K562 treated with DMSO at 1 percent for 24 hours (cell line): ENCODE data around the gene CENPL. TPM values are rescaled to one million over a fixed set of nuclear protein-coding genes. Genes with fewer than 3 reads are reported as not detected.

Experiments
- total RNA-seq: library from RNA; unstranded; fragments of 300-600 nt; gene quantifications from 2 replicates; pipeline ENCODE4 v1.2.3, GENCODE V29; 2022; ENCODE audit warnings: low read depth; ENCODE audit not compliant: insufficient read depth

Gene CENPL, protein sequence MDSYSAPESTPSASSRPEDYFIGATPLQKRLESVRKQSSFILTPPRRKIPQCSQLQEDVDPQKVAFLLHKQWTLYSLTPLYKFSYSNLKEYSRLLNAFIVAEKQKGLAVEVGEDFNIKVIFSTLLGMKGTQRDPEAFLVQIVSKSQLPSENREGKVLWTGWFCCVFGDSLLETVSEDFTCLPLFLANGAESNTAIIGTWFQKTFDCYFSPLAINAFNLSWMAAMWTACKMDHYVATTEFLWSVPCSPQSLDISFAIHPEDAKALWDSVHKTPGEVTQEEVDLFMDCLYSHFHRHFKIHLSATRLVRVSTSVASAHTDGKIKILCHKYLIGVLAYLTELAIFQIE
- total RNA-seq: 14.8 and 21.2 TPM in 2 replicates

DNA sequence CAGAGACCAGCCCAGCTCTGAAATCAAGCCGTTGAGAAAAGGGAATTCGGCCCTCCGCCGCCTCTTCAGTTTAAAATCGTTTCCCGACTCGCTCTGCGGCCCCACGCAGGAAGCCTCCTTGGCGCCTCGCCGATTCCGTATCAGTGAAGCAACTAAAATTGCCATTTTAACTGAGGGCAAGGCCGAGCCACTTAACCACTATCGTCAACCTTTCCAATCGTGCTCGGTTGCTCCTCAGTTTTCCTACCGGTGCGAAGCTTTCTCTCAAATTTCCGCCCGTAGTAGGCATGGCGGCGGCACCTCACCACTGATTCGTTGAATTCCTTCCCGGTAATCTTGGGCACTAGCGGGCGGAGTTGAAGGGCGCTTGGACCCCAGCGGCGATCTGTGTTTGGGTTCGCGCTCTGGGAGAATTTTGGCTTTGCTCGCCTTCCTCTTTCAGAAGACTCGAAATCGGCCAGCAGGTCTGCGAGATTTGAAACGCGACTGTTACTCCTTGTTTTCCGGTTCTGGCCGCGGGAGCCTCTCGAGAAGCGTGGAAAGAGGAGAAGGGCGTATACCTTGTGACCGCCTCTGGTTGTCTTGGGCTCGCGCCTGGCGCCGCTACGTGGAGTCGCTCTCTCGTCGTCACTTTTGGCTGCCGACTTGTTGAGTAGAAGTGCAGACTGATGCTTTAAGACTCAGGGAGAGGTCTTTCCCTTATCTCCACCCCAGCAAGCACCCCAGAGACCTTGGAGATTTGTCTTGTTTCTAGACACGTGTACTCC is at the start of gene CENPL, which contains the start of gene DARS2:
CENPL (minus strand) TSS at position 569 of the 767 bp plus-strand sequence. CDS start 13,584 bp downstream, outside the sequence.
DARS2 (plus strand) TSS at position 359 of the 767 bp plus-strand sequence. CDS start 557 bp downstream, outside the sequence.

DNA sequence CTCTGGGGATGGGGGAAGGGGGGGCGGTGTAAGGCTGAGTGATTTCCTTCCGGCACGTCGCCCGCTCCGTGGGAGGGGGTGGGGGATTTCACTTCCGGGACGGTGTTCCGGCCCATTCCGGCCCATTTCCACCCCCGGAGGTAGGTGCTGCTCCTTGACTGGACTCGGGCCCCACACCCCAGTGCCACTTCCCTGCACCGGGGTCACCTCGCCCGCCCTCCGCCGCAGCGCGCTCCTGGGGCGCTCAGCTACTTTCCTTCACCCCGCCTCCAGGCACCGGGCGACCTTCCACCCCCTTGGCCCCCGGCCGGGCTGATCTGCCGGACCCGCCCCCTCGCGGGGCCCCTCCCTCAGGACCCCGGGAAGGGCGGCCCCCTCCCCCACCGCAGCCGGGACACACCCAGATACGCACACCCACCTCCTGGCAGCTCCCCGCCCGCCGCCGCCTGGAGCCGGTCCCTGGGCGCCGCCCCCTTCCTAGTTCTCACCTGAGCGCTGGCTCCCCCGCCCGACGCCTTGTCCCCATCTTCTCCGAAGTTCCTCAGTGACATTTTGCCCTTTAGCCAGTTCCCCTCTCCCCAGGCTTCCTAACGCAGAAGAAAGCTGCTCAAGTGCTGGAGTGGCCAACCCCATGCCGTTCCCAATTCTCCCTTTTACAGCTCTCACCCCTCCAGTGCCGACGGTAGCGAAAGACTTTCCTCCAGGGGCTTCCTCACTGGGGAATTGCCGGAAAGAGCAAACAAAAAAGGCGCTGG is 43.8 kb upstream of the CENPL start, which contains the start of gene ZBTB37:
ZBTB37 (plus strand) TSS at position 115 of the 755 bp plus-strand sequence. CDS start 1,846 bp downstream, outside the sequence.

DNA sequence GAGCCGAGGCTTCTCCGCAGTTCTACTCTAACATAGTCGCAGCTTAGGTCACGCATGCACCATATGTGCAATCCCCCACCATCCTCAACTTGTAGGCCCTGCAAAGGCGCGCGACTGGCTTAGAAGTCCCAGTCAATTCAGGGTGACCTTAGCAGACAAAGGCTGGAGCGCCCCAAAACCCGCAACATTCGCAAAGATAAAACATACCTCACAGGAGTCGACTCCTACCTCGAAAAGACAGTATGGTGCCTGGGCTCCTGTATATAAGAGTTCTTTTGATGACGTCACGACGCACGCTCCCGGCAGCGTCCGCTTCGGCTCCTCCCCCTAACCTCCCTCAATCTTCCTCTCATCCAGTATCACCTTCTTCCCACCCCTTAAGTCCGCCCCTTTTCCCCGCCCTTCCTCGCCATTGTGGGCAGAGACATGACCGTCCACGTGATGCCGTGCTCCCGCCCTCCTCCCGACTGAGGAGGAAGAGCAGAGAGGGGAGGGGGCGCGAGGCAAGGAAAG is 43.1 kb upstream of the CENPL start, which contains the start of gene GAS5:
GAS5 (minus strand) TSS at position 237 of the 513 bp plus-strand sequence.

Other genes with a start within 250 kb of the CENPL start
- 0.37 TPM in 1 of 2 replicates, not detected in the other for gene SLC9C2, start 221.8 kb downstream of the CENPL start, total RNA-seq
- gene TEX50, start 189.5 kb downstream of the CENPL start, total RNA-seq: not detected in 2 replicates
- not detected in 2 replicates for gene ANKRD45, start 155.0 kb downstream of the CENPL start, total RNA-seq
- 17.9 and 23.7 TPM in 2 replicates for gene KLHL20, start 109.9 kb downstream of the CENPL start, total RNA-seq
- 26.0 and 28.8 TPM in 2 replicates for gene DARS2, start 210 bp downstream of the CENPL start, total RNA-seq
- 1,749 and 1,829 TPM in 2 replicates for gene GAS5, start 43.1 kb upstream of the CENPL start, total RNA-seq
- gene ZBTB37, start 43.5 kb upstream of the CENPL start, total RNA-seq: 1.6 and 2.7 TPM in 2 replicates
- gene SERPINC1, start 92.4 kb upstream of the CENPL start, total RNA-seq: 5.1 and 6.0 TPM in 2 replicates
- 3.9 and 4.1 TPM in 2 replicates for gene RC3H1, start 197.5 kb upstream of the CENPL start, total RNA-seq